ENCODE measurements around the gene RASSF6.

DNA sequence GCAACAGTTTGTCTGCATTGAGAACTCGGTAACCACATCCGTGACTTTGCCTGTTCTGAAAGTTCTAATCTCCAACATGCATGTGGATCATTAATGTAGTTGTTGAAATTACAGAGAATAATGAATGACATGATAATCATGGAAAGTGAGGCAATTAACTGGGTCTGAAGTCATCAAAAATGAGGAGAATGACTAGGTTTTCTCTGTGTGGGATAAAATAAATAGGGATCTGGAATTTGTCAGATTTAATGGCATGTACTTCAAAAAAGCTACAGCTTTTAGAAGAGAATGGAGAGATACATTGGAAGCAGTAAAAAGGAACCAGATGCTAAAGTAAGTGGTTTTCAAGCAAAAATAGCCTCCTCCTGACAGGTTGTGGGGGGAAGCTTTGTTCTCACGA is 79.4 kb downstream of the RASSF6 start:
- TF ChIP-seq, protein P1, sequence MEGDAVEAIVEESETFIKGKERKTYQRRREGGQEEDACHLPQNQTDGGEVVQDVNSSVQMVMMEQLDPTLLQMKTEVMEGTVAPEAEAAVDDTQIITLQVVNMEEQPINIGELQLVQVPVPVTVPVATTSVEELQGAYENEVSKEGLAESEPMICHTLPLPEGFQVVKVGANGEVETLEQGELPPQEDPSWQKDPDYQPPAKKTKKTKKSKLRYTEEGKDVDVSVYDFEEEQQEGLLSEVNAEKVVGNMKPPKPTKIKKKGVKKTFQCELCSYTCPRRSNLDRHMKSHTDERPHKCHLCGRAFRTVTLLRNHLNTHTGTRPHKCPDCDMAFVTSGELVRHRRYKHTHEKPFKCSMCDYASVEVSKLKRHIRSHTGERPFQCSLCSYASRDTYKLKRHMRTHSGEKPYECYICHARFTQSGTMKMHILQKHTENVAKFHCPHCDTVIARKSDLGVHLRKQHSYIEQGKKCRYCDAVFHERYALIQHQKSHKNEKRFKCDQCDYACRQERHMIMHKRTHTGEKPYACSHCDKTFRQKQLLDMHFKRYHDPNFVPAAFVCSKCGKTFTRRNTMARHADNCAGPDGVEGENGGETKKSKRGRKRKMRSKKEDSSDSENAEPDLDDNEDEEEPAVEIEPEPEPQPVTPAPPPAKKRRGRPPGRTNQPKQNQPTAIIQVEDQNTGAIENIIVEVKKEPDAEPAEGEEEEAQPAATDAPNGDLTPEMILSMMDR (IDR thresholded peaks at IDR 0.05) = no peak
- TF ChIP-seq ZFX (IDR thresholded peaks at IDR 0.05; ENCODE audit: borderline replicate concordance) = no peak
